A549 treated with DMSO at 1 μM for 4 hours (cell line): ENCODE results near the gene SLC10A3. TPM values are rescaled to one million over a fixed set of nuclear protein-coding genes. Genes with fewer than 3 reads are reported as not detected.

ENCODE experiments used
- total RNA-seq: library from RNA; stranded (reverse); fragments of 200-300 nt; extraction: Qiagen RNA extraction; gene quantifications from 5 replicates; pipeline ENCODE4 v1.2.3, GENCODE V29; 2022; ENCODE audit warnings: low read depth

The SLC10A3 gene
- total RNA-seq = 35.4 to 42.5 TPM (median 38.9 TPM) in 5 replicates

DNA sequence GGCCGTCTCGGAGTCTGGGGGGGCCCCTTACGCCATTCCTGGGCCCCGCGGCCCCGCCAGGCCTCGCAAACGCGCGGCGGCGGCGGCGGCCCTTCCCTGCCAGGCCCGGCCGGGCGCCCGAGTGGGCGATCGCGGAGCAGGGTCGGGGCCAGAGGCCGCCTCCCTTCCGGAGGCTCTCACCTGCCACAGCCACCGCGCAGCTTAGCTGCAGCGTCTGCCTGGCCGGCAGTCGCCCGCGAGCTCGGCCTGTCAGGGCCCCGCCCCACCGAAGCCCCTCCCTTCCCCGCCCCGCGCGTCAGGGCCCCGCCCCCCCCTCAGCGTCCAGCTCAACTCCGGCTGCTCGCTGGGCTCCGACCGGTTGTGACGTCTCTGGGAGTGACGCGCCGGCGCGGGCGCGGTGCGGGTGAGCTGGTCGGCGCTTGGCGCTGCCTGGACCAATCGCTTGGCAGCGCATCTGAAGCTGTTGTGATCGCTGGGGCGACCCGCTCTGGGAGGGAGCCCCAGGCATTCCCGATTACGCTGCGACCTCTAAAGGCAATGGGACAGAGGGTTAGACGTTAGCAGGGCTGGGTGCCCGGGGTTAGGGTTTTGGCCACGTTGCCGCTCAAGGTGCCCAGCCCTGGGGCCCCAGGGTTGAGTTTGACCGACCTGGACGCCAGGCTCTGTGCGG is at the start of gene SLC10A3:
Gene SLC10A3 (minus strand): TSS at position 216 of the 670 bp plus-strand sequence. CDS start 1,689 bp downstream, outside the sequence.

DNA sequence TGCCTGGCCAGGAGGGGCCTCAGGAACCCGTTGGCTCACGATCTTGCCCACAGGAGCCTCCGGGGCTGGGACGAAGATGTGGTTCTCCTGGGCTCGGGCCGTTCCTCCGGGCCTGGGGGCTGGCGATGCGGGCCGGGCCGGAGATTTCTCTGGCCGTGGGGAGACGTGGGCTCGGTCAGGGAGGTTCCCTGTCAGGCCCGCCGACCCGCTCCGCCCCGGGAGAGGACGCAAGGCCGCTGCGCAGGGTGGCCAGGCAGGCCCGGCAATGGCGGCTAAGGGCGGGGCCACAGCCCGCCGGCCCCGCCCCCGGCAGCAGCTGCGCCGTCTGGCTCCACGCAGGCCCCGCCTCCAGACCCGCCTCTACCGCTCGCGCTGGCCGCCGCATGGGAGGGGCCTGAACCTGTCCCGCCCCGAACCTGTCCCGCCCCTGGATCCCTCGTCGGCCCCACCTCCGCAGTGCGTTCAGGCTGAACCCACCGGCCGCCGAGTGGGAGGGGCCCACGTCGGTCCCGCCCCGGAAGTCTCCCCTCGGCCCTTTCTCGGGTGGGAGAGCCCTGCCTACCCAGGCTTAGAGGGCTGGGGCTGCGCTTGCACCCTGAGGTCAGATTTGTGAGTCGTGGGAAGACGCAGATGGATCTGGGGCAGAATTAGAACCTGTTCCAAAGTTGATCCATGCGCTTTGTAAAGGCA is 25.7 kb upstream of the SLC10A3 start, which contains the start of gene FAM3A:
Gene FAM3A (minus strand): TSS at position 267 of the 690 bp plus-strand sequence. CDS start 460 bp downstream, outside the sequence.

GRCh38 chrX:154486396-154487207 is 3.8 kb downstream of the SLC10A3 start, which contains the start of gene UBL4A:
Gene UBL4A (minus strand): TSS chrX:154486615. CDS start chrX:154486584, 31 bp downstream.

DNA sequence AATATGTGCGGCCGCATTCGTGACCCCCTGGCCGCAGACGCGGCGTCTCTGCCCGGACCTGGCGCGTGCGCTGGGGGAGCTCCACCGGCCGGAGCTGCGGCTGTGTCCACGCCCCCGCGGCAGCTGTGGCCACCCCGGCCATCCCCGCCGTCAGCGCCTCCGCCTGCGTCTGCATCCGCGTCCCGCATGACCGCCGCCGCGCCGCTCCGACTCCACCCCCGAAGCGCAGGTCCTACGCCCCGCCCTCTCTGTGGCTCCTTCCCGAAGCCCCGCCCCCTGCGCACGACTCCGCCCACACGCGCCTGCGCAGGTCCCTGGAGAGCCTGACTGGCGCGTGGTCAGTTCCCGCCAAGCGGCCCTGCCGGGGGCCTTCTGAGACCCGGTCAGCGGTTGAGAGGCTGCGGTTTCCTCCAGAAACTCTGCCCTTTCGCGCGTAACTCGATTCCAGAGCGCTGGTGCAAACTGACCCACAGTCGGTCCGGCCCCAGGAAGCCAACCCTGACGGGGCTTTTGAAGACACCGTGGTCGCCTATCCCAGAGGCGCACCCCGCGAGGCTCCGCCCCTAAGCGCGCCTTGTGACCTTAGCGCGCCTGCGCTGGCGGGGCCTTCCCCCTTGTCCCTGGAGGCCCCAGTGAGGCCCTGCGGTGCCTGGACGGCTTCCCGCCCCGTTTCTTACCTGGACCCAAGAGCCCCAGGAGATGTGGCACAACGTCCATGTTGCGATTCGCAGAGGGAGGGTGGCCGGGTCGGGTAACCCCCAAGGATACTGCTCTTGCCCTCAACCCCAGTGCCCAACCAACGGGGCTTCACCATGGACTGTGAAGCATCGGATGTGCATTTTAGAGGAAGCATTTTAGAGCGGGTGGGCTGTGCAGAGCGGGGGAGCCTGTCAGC is 11.5 kb downstream of the SLC10A3 start, which contains the start of gene LAGE3:
Gene LAGE3 (minus strand): TSS at position 554 of the 895 bp plus-strand sequence. CDS start 366 bp downstream, at position 188.

DNA sequence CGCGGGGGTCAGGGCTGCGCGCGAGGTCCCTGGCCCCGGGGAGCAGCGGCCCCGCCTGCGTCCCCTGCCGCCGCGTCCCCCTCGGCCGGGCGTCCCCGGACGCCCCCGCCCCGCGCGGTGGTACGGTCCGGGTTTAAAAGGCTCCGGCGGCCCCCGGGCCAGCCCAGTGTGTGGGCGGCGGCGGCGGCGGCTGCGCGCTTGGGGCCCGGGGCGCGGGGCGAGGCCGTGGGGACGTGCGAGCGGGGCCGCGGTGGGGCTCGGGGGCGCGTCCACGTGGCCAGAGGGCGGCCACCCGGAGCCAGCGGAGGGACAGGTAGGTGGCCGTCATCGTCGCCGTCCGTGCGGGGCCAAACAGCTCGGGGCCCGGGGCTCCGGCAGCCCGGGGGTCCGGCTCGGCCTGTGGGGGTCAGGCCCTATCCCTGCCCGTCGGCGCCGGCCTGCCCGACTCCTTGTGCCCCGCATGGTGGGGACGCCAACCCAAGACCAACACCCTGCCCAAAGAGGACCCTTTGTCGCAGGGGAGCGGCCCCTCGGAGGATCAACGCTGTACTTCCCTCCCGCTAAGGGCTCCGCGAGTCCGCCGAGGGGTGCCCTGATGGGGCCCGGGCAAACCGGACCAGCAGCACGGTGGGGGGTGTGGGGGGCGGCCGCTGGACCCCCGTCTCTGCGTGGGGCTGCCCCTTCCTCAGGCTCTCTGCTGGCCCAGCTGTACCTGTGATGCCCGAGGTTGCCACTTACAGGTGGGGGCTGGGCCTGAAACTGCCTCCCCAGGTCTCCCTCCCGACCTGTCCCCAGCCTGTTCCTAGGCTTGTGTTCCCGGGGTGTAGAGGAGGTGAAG is 32.1 kb downstream of the SLC10A3 start, which contains the start of gene PLXNA3:
Gene PLXNA3 (plus strand): TSS at position 166 of the 838 bp plus-strand sequence. CDS start 1,903 bp downstream, outside the sequence.

GRCh38 chrX:154443992-154444754 is 46.3 kb downstream of the SLC10A3 start, which contains the start of gene FAM50A:
Gene FAM50A (plus strand): TSS chrX:154444141. CDS start chrX:154444236, 95 bp downstream.

Other genes with a start within 250 kb of the SLC10A3 start
- gene OPN1MW3, start 233.0 kb downstream of the SLC10A3 start, total RNA-seq = not detected in 5 replicates
- gene TEX28, start 195.5 kb downstream of the SLC10A3 start, total RNA-seq = not detected in 5 replicates
- gene TKTL1, start 194.8 kb downstream of the SLC10A3 start, total RNA-seq = 0.06 to 0.23 TPM in 2 of 5 replicates, not detected in the others
- gene FLNA, start 116.0 kb downstream of the SLC10A3 start, total RNA-seq = 1,489 to 1,751 TPM (median 1,561 TPM) in 5 replicates
- 137 to 159 TPM (median 152 TPM) in 5 replicates for gene EMD, start 111.3 kb downstream of the SLC10A3 start, total RNA-seq
- gene RPL10, start 92.3 kb downstream of the SLC10A3 start, total RNA-seq = 4,944 to 5,934 TPM (median 5,259 TPM) in 5 replicates
- 26.5 to 29.9 TPM (median 27.4 TPM) in 5 replicates for gene DNASE1L1, start 81.4 kb downstream of the SLC10A3 start, total RNA-seq
- 26.6 to 37.0 TPM (median 35.2 TPM) in 5 replicates for gene TAFAZZIN, start 79.1 kb downstream of the SLC10A3 start, total RNA-seq
- gene ATP6AP1, start 62.0 kb downstream of the SLC10A3 start, total RNA-seq = 82.2 to 107 TPM (median 102 TPM) in 5 replicates
- gene GDI1, start 53.5 kb downstream of the SLC10A3 start, total RNA-seq = 92.2 to 99.4 TPM (median 97.5 TPM) in 5 replicates
- gene FAM50A, start 46.5 kb downstream of the SLC10A3 start, total RNA-seq = 94.9 to 121 TPM (median 111 TPM) in 5 replicates
- gene PLXNA3, start 32.3 kb downstream of the SLC10A3 start, total RNA-seq = 5.4 to 17.5 TPM (median 12.2 TPM) in 5 replicates
- 44.8 to 69.5 TPM (median 62.9 TPM) in 5 replicates for gene LAGE3, start 11.3 kb downstream of the SLC10A3 start, total RNA-seq
- gene UBL4A, start 4.0 kb downstream of the SLC10A3 start, total RNA-seq = 64.6 to 70.4 TPM (median 66.2 TPM) in 5 replicates
- gene FAM3A, start 25.6 kb upstream of the SLC10A3 start, total RNA-seq = 37.8 to 47.0 TPM (median 42.4 TPM) in 5 replicates
- gene G6PD, start 56.2 kb upstream of the SLC10A3 start, total RNA-seq = 1,297 to 1,681 TPM (median 1,624 TPM) in 5 replicates
- 33.0 to 45.1 TPM (median 42.9 TPM) in 5 replicates for gene IKBKG, start 57.0 kb upstream of the SLC10A3 start, total RNA-seq
- not detected in 5 replicates for gene CTAG1A, start 94.5 kb upstream of the SLC10A3 start, total RNA-seq
- not detected in 5 replicates for gene CTAG1B, start 128.7 kb upstream of the SLC10A3 start, total RNA-seq
- gene CTAG2, start 162.9 kb upstream of the SLC10A3 start, total RNA-seq = not detected in 5 replicates